Mesendoderm (in vitro differentiated cells): ENCODE measurements around the gene CACNB4.
A peak's percentile ranks its signal among the peaks of the same experiment; 100 is the strongest.
"Not testable (repeated sequence)": the region's sequence is repeated elsewhere in the genome, so short reads cannot be mapped to it uniquely, and the experiment has no call there.

ENCODE experiments used
- DNase-seq: peaks from one replicate; pipeline ENCODE4 v3.0.0; 2013
- H2AK5ac ChIP-seq: 2 replicates; pipeline ENCODE4 v1.6.1; 2013; ENCODE audit warnings: low read length, inconsistent platforms
- H2BK120ac ChIP-seq: 2 replicates; pipeline ENCODE4 v1.6.1; 2013; ENCODE audit warnings: low read depth, mild to moderate bottlenecking, low read length, moderate library complexity, mixed read lengths
- H2BK15ac ChIP-seq: replicated peaks from 2 replicates; pipeline ENCODE4 v1.6.1; 2013; ENCODE audit warnings: low read depth, mild to moderate bottlenecking, moderate library complexity
- H2BK5ac ChIP-seq: 2 replicates; pipeline ENCODE4 v1.6.1; 2013; ENCODE audit warnings: low read length, inconsistent platforms
- H3K18ac ChIP-seq: 2 replicates; pipeline ENCODE4 v1.6.1; 2013; ENCODE audit warnings: mild to moderate bottlenecking, low read length, mixed read lengths
- H3K23ac ChIP-seq: one replicate; pipeline ENCODE4 v1.6.1; 2013; ENCODE audit warnings: low read length
- H3K27ac ChIP-seq: 2 replicates; pipeline ENCODE4 v1.5.1; 2013; ENCODE audit warnings: low read depth, mild to moderate bottlenecking, inconsistent platforms, low read length, moderate library complexity
- H3K27me3 ChIP-seq: 2 replicates; pipeline ENCODE4 v1.6.1; 2013; ENCODE audit warnings: low read length, control low read depth, mild to moderate bottlenecking, inconsistent platforms; ENCODE audit not compliant: insufficient read depth, poor library complexity
- H3K36me3 ChIP-seq: 2 replicates; pipeline ENCODE4 v1.6.1; 2013; ENCODE audit warnings: low read length, inconsistent platforms; ENCODE audit not compliant: control insufficient read depth, insufficient read depth
- H3K4ac ChIP-seq: one replicate; pipeline ENCODE4 v1.6.1; 2013; ENCODE audit warnings: low read depth, mild to moderate bottlenecking, low read length, moderate library complexity
- H3K4me1 ChIP-seq: 2 replicates; pipeline ENCODE4 v1.6.1; 2013; ENCODE audit warnings: low read depth, low read length, inconsistent platforms; ENCODE audit not compliant: control insufficient read depth
- H3K4me2 ChIP-seq: 2 replicates; pipeline ENCODE4 v1.6.1; 2013; ENCODE audit warnings: low read length
- H3K4me3 ChIP-seq: 2 replicates; pipeline ENCODE4 v1.5.1; 2013; ENCODE audit warnings: mild to moderate bottlenecking, low read length
- H3K56ac ChIP-seq: one replicate; pipeline ENCODE4 v1.6.1; 2013; ENCODE audit warnings: low read length
- H3K79me1 ChIP-seq: 2 replicates; pipeline ENCODE4 v1.6.1; 2013; ENCODE audit warnings: low read length, inconsistent platforms
- H3K79me2 ChIP-seq: 2 replicates; pipeline ENCODE4 v1.6.1; 2013; ENCODE audit warnings: mild to moderate bottlenecking, low read length; ENCODE audit not compliant: control insufficient read depth, insufficient read depth
- H3K9ac ChIP-seq: 2 replicates; pipeline ENCODE4 v1.6.1; 2013; ENCODE audit warnings: low read length, inconsistent platforms
- H4K5ac ChIP-seq: one replicate; pipeline ENCODE4 v1.6.1; 2013; ENCODE audit warnings: low read length
- H4K8ac ChIP-seq: one replicate; pipeline ENCODE4 v1.6.1; 2013; ENCODE audit warnings: low read depth, mild to moderate bottlenecking, control low read depth, low read length, moderate library complexity
- WGBS: extraction: QIAGEN DNeasy Blood & Tissue Kit; methylation state at CpG from one replicate; pipeline ENCODE4 v1.1.7; 2013; ENCODE audit warnings: low lambda C conversion rate, missing lambda C conversion rate; ENCODE audit not compliant: insufficient coverage; ENCODE audit errors: extremely low coverage; 5-methylcytosine and 5-hydroxymethylcytosine counted together

Gene CACNB4

GRCh38 chr2:151795646-151796240 is 303.1 kb downstream of the CACNB4 start:
- no peak overlapping the region for H2AK5ac ChIP-seq
- no peaks in the 10 kb centered on the region for H3K27me3 ChIP-seq
- no peak overlapping the region for H2BK15ac ChIP-seq
- H4K5ac ChIP-seq = no peak overlapping the region
- no CpG with 5 or more reads among the region's 4 CpGs for WGBS
- H3K36me3 ChIP-seq = no peaks in the 10 kb centered on the region
- no peaks in the 10 kb centered on the region for H3K4me1 ChIP-seq
- no peaks in the 10 kb centered on the region for H3K79me1 ChIP-seq
- no peak overlapping the region for H3K4me2 ChIP-seq
- no peak overlapping the region for H3K9ac ChIP-seq
- H3K18ac ChIP-seq = no peak overlapping the region
- no peak overlapping the region for H3K56ac ChIP-seq
- DNase-seq = no peak
- H3K4me3 ChIP-seq = no peak overlapping the region
- no peak overlapping the region for H3K27ac ChIP-seq
- no peak overlapping the region for H2BK120ac ChIP-seq
- no peak overlapping the region for H4K8ac ChIP-seq
- no peak overlapping the region for H3K23ac ChIP-seq
- no peak overlapping the region for H3K4ac ChIP-seq
- no peak overlapping the region for H2BK5ac ChIP-seq
- no peaks in the 10 kb centered on the region for H3K79me2 ChIP-seq

GRCh38 chr2:151794422-151794821 is 304.4 kb downstream of the CACNB4 start:
- H3K79me1 ChIP-seq, H3K36me3 ChIP-seq, DNase-seq, H4K8ac ChIP-seq, H2BK120ac ChIP-seq, H2AK5ac ChIP-seq, H4K5ac ChIP-seq, H3K27ac ChIP-seq, H3K27me3 ChIP-seq, H2BK5ac ChIP-seq, H3K4me1 ChIP-seq, H3K18ac ChIP-seq, H3K4ac ChIP-seq, H3K4me3 ChIP-seq, H3K23ac ChIP-seq, H2BK15ac ChIP-seq, H3K79me2 ChIP-seq, H3K9ac ChIP-seq, H3K56ac ChIP-seq, H3K4me2 ChIP-seq: not testable (repeated sequence)
- WGBS = no CpG with 5 or more reads among the region's 6 CpGs

- Histone ChIP-seq H3K4ac (no peak overlapping the region), H3K9ac (no peak overlapping the region), H3K56ac (no peak overlapping the region), H3K4me2 (no peak overlapping the region), H3K79me1 (no peaks in the 10 kb centered on the region), H4K5ac (no peak overlapping the region), H2BK5ac (no peak overlapping the region), H2BK15ac (no peak overlapping the region), H3K4me3 (no peak overlapping the region), H3K79me2 (no peaks in the 10 kb centered on the region), H3K36me3 (no peaks in the 10 kb centered on the region), H2AK5ac (no peak overlapping the region), H3K23ac (no peak overlapping the region), H3K27me3 (no peaks in the 10 kb centered on the region), H2BK120ac (no peak overlapping the region), H3K18ac (no peak overlapping the region), H3K4me1 (no peaks in the 10 kb centered on the region), H4K8ac (no peak overlapping the region), H3K27ac (no peak overlapping the region)
- no CpG with 5 or more reads among the region's 3 CpGs for WGBS
- DNase-seq = no peak
Measured at GRCh38 chr2:151793123-151793522, 305.7 kb downstream of the CACNB4 start.

- Histone ChIP-seq H3K56ac (no peak overlapping the region), H3K27me3 (no peaks in the 10 kb centered on the region), H4K8ac (no peak overlapping the region), H3K4ac (no peak overlapping the region), H3K4me1 (no peaks in the 10 kb centered on the region), H3K9ac (no peak overlapping the region), H3K79me2 (no peaks in the 10 kb centered on the region), H3K27ac (no peak overlapping the region), H3K18ac (no peak overlapping the region), H2BK15ac (no peak overlapping the region), H3K36me3 (no peaks in the 10 kb centered on the region), H4K5ac (no peak overlapping the region), H3K79me1 (no peaks in the 10 kb centered on the region), H3K4me3 (no peak overlapping the region), H3K4me2 (no peak overlapping the region), H3K23ac (no peak overlapping the region), H2BK5ac (no peak overlapping the region), H2AK5ac (no peak overlapping the region), H2BK120ac (no peak overlapping the region)
- no CpG with 5 or more reads among the region's 4 CpGs for WGBS
- peak; percentile 28 for DNase-seq
Measured at GRCh38 chr2:151792589-151792988, 306.3 kb downstream of the CACNB4 start.

GRCh38 chr2:151791545-151791944 is 307.3 kb downstream of the CACNB4 start:
- WGBS = no CpG with 5 or more reads among the region's 3 CpGs
- H2BK120ac ChIP-seq = no peak overlapping the region
- H4K5ac ChIP-seq = no peak overlapping the region
- H3K79me1 ChIP-seq = no peaks in the 10 kb centered on the region
- H3K4me2 ChIP-seq = no peak overlapping the region
- H3K4me3 ChIP-seq = no peak overlapping the region
- no peak overlapping the region for H3K4ac ChIP-seq
- no peaks in the 10 kb centered on the region for H3K79me2 ChIP-seq
- DNase-seq = no peak
- no peak overlapping the region for H4K8ac ChIP-seq
- no peak overlapping the region for H3K27ac ChIP-seq
- H2BK5ac ChIP-seq = no peak overlapping the region
- no peaks in the 10 kb centered on the region for H3K27me3 ChIP-seq
- H2BK15ac ChIP-seq = no peak overlapping the region
- no peaks in the 10 kb centered on the region for H3K4me1 ChIP-seq
- no peak overlapping the region for H3K23ac ChIP-seq
- H2AK5ac ChIP-seq = no peak overlapping the region
- H3K56ac ChIP-seq = no peak overlapping the region
- no peak overlapping the region for H3K9ac ChIP-seq
- no peaks in the 10 kb centered on the region for H3K36me3 ChIP-seq
- H3K18ac ChIP-seq = no peak overlapping the region

- Histone ChIP-seq H3K4me2 (no peak overlapping the region), H3K27me3 (no peaks in the 10 kb centered on the region), H4K5ac (no peak overlapping the region), H3K4me1 (no peaks in the 10 kb centered on the region), H2AK5ac (no peak overlapping the region), H2BK120ac (no peak overlapping the region), H3K18ac (no peak overlapping the region), H3K79me2 (no peaks in the 10 kb centered on the region), H3K9ac (no peak overlapping the region), H4K8ac (no peak overlapping the region), H3K79me1 (no peaks in the 10 kb centered on the region), H2BK5ac (no peak overlapping the region), H3K56ac (no peak overlapping the region), H2BK15ac (no peak overlapping the region), H3K4me3 (no peak overlapping the region), H3K4ac (no peak overlapping the region), H3K27ac (no peak overlapping the region), H3K23ac (no peak overlapping the region), H3K36me3 (no peaks in the 10 kb centered on the region)
- WGBS = no CpG with 5 or more reads among the region's 1 CpG
- DNase-seq = no peak
Measured at GRCh38 chr2:151790689-151791088, 308.2 kb downstream of the CACNB4 start.
